Subcutaneous abdominal adipose tissue (tissue), 5 donors: Measurements from ENCODE around the gene C12orf57.

Experiments used
- H3K27ac ChIP-seq: one replicate; pipeline ENCODE4 v1.7.0; 2013; ENCODE audit warnings: low read depth, mild to moderate bottlenecking, inconsistent platforms, low read length, moderate library complexity
- H3K27me3 ChIP-seq, 5 donors: one replicate each; pipeline ENCODE4 v1.7.0; 2013; ENCODE audit warnings: low read length in 5 of 5, inconsistent platforms in 1 of 5; ENCODE audit not compliant: control insufficient read depth in 5 of 5, insufficient read depth in 4 of 5
- H3K36me3 ChIP-seq, 5 donors: one replicate each; pipeline ENCODE4 v1.7.0; 2013; ENCODE audit warnings: low read length in 5 of 5; ENCODE audit not compliant: control insufficient read depth in 5 of 5, insufficient read depth in 5 of 5
- H3K4me1 ChIP-seq, 5 donors: one replicate each; pipeline ENCODE4 v1.7.0; 2013; ENCODE audit warnings: low read length in 5 of 5, mild to moderate bottlenecking in 3 of 5, moderate library complexity in 1 of 5; ENCODE audit not compliant: control insufficient read depth in 5 of 5, insufficient read depth in 5 of 5
- H3K4me3 ChIP-seq, 5 donors: one replicate each; pipeline ENCODE4 v1.7.0; 2013; ENCODE audit warnings: low read length in 5 of 5, low read depth in 1 of 5
- H3K9ac ChIP-seq, 5 donors: one replicate each; pipeline ENCODE4 v1.7.0; 2013; ENCODE audit warnings: low read length in 5 of 5, mild to moderate bottlenecking in 4 of 5, moderate library complexity in 3 of 5
- H3K9me3 ChIP-seq, 5 donors: one replicate each; pipeline ENCODE4 v1.7.0; 2013; ENCODE audit warnings: low read length in 5 of 5; ENCODE audit not compliant: control insufficient read depth in 5 of 5
- donor health status: healthy.
- donor health status: healthy.
- donor health status: healthy.
- donor health status: healthy.
- donor health status: healthy.

The C12orf57 gene

DNA sequence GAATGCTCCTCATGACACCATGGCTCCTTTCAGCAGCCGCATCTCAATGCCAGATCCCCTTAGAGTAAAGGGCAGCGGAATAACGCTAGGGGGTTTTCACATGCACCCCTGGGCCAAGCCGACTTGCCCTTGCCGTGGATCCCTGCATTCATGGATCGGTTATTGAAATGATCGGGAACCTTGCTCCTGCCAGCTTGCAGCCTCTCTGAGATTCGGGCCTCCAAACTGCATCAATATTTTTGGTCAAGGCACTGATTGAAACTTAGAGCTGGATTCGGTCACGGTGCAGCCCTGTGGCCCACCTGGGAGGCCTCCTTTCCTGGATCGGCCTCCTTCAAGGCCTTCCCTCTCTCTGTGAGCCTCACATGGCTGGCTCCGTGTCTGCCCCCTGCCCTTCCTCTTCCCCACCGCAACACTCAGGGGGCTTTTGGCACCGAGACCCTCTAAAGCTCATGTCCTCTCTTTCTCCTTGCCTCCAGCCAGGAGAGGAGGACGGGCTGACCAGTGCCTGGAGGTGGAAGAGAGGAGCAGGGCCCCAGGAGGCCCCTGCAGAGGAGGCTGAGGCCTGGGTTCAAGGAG is 9.1 kb downstream of the C12orf57 start:
- Histone ChIP-seq H3K27me3 (peaks cover 0 to 4% (median 0%) of the 10 kb centered on the region in 5 donors), H3K9ac (peak overlapping the region in 4 of 5 donors; percentile 14 to 76 (median 62)), H3K4me3 (peak overlapping the region; percentile 44 to 67 (median 63)), H3K9me3 (no peaks in the 10 kb centered on the region), H3K36me3 (peaks cover 0 to 7% (median 0%) of the 10 kb centered on the region in 5 donors), H3K27ac (peak overlapping the region; percentile 32), H3K4me1 (peaks cover 2 to 77% (median 33%) of the 10 kb centered on the region in 5 donors)

DNA sequence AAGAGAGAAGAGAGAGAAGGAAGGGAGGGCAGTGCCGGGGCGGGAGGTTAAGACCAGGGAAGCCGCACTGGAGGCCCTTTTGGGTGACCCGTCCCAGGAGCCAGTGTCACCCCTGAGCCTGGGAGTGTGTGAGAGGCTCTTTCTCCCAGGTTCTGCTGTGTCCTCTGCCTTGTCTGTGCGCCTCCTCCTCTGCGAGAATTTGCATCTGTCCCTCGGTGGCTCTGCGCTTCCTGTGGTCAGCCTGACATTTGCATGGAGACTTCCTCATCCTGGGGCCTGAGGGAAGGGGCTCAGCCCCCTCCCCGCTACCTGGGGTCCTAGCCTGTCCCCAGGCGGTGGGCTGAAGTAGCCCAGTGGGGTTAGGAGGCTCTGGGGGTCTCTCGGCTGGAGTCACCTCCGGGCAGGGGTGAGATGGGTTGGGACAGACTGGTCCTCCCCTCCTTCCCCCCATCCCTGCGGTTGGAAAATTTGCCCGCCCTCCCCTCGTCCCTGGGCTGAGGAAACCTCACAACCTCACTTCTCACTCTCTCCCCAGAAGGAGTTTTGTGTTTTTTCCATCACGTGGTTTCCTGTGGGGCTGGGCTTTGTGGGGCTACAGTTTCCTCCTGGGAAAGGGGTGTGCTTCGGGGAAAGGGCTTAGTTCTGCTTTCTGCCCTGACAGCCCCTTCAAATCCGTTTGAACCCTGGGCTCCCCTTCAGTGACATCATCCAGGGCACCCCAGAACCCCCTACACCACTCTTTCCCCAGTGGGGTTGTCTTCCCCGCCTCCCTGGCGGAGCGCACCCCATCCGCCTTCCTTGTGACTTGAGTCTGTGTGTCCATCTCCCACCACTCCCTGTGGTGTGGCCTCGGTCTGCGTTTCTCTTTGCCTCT is 9.9 kb downstream of the C12orf57 start:
- peak overlapping the region; percentile 32 to 66 (median 44) for H3K4me3 ChIP-seq
- peaks cover 2 to 84% (median 40%) of the 10 kb centered on the region in 5 donors for H3K4me1 ChIP-seq
- peak overlapping the region in 4 of 5 donors; percentile 14 to 65 (median 52) for H3K9ac ChIP-seq
- H3K27me3 ChIP-seq: peaks cover 0 to 4% (median 0%) of the 10 kb centered on the region in 5 donors
- H3K9me3 ChIP-seq: no peaks in the 10 kb centered on the region
- H3K27ac ChIP-seq: peak overlapping the region; percentile 32
- H3K36me3 ChIP-seq: peaks cover 0 to 7% (median 0%) of the 10 kb centered on the region in 5 donors

DNA sequence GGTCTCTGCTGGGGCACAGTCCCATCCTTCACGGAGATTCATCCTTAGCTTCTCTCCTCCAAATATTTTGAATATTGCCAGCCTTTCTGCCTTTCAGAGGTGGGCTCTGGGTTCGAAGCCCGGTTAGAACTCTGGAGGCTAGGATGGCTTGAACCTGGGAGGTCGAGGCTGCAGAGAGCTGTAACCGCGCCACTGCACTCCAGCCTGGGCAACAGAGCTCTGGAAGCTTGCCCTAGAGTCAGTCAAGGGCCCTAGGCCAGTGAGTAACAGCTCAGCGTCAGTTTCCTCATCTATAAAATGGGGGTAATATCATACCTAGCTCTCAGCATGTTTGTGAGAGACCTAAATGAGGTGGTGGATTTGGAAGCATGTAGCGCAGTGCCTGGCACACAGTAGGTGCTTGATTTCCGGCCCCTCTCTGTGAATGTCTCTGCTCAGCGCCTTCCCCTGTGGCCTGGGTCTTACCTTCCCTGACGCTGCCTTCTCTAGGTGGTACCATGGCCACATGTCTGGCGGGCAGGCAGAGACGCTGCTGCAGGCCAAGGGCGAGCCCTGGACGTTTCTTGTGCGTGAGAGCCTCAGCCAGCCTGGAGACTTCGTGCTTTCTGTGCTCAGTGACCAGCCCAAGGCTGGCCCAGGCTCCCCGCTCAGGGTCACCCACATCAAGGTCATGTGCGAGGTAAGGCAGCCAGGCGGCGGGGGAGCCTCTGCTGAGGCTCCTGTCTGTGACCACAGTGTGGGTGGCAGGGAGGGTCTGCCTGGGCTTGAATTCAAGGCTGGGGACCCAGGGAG is 10.7 kb downstream of the C12orf57 start:
- Histone ChIP-seq H3K27ac (no peak overlapping the region), H3K4me1 (peaks cover 5 to 88% (median 47%) of the 10 kb centered on the region in 5 donors), H3K9ac (peak overlapping the region in 3 of 5 donors; percentile 17 to 43 (median 39)), H3K36me3 (peaks cover 0 to 7% (median 0%) of the 10 kb centered on the region in 5 donors), H3K4me3 (peak overlapping the region in 4 of 5 donors; percentile 32 to 63 (median 34)), H3K27me3 (peaks cover 0 to 4% (median 0%) of the 10 kb centered on the region in 5 donors), H3K9me3 (no peaks in the 10 kb centered on the region)

DNA sequence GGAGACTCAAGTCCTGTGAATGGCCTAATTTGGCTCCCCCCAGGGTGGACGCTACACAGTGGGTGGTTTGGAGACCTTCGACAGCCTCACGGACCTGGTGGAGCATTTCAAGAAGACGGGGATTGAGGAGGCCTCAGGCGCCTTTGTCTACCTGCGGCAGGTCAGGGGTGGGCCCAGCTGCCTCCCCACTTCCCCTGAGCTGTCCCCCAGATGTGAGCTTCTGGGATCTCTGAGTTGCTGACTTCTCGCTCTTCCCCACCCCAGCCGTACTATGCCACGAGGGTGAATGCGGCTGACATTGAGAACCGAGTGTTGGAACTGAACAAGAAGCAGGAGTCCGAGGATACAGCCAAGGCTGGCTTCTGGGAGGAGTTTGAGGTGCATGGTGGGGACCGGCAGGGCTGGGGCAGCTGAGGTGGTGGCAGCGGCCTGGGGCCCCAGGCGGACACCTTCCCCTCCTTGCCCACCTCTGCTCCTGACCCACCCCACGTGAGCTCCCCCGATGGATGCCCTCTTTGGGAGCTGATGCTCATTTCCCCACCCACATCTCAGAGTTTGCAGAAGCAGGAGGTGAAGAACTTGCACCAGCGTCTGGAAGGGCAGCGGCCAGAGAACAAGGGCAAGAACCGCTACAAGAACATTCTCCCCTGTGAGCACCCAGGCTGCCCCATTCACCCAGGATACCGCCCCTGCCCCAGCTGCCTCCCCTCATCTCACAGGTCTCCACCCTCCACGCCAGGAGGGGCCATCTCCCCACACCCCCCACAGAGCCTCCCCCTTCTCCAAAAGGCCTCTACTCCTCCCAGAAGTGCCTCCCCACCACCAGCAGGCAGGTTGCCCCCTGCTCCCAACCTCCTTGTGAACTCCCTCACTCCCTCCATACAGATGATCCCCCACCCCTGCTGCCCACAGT is 11.5 kb downstream of the C12orf57 start:
- H3K9me3 ChIP-seq: no peaks in the 10 kb centered on the region
- H3K27ac ChIP-seq: no peak overlapping the region
- H3K9ac ChIP-seq: no peak overlapping the region
- H3K36me3 ChIP-seq: peaks cover 0 to 7% (median 0%) of the 10 kb centered on the region in 5 donors
- no peak overlapping the region for H3K4me3 ChIP-seq
- H3K27me3 ChIP-seq: peaks cover 0 to 4% (median 0%) of the 10 kb centered on the region in 5 donors
- peaks cover 5 to 92% (median 54%) of the 10 kb centered on the region in 5 donors for H3K4me1 ChIP-seq

DNA sequence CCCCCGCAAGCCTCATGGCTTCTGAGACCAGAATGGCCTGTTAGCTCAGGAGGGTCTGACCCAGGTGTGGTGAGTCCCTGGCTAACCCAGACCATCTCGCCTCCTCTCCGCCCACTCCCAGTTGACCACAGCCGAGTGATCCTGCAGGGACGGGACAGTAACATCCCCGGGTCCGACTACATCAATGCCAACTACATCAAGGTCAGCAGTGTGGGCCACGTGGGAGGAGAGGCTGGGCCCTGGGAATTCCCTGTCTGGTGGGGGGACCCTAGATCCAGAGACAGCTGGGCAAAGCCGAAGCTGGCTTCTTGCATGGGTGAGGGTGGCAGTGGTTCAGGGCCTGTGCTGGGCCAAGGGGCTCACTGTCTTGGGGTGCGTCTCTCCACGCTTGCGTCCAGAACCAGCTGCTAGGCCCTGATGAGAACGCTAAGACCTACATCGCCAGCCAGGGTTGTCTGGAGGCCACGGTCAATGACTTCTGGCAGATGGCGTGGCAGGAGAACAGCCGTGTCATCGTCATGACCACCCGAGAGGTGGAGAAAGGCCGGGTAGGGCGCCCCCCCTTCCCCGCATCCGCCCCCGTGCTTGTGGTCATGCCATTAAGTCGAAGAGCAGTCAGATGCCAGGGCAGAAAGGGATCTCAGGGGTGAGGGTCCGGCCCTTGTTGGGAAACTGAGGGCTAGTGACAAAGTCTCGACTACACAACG is 12.4 kb downstream of the C12orf57 start:
- Histone ChIP-seq H3K36me3 (peaks cover 0 to 7% (median 0%) of the 10 kb centered on the region in 5 donors), H3K4me1 (peaks cover 3 to 92% (median 62%) of the 10 kb centered on the region in 5 donors), H3K27me3 (peaks cover 0 to 4% (median 0%) of the 10 kb centered on the region in 5 donors), H3K4me3 (no peak overlapping the region), H3K9ac (no peak overlapping the region), H3K27ac (no peak overlapping the region), H3K9me3 (no peaks in the 10 kb centered on the region)

DNA sequence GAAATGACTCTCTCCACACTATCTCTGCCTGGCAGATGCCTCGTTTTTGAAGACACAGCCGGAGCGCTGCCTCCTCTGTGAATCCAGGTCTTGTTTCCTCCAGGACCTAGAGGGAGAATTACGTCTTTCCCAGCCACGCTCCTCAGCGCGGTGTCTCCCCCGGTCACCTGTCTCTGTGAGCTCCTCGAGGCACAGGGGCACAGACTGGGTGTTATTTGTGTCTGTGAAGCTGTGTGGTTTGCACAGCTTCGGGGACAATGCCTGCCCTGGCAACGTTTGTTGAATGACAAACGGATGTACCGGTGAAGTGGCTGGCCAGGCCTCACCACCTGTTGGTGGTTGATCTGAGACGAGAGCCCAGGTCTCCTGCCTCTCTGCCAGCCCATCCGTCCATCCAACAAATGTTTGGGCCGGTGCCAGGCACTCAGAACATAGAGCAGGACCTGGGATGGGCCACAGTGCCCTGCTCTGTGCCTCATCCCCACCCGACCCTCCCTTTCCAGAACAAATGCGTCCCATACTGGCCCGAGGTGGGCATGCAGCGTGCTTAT is 13.4 kb downstream of the C12orf57 start:
- Histone ChIP-seq H3K27me3 (peaks cover 0 to 6% (median 0%) of the 10 kb centered on the region in 5 donors), H3K4me1 (peaks cover 10 to 95% (median 72%) of the 10 kb centered on the region in 5 donors), H3K9ac (no peak overlapping the region), H3K9me3 (no peaks in the 10 kb centered on the region), H3K27ac (no peak overlapping the region), H3K36me3 (peaks cover 0 to 7% (median 0%) of the 10 kb centered on the region in 5 donors), H3K4me3 (no peak overlapping the region)

DNA sequence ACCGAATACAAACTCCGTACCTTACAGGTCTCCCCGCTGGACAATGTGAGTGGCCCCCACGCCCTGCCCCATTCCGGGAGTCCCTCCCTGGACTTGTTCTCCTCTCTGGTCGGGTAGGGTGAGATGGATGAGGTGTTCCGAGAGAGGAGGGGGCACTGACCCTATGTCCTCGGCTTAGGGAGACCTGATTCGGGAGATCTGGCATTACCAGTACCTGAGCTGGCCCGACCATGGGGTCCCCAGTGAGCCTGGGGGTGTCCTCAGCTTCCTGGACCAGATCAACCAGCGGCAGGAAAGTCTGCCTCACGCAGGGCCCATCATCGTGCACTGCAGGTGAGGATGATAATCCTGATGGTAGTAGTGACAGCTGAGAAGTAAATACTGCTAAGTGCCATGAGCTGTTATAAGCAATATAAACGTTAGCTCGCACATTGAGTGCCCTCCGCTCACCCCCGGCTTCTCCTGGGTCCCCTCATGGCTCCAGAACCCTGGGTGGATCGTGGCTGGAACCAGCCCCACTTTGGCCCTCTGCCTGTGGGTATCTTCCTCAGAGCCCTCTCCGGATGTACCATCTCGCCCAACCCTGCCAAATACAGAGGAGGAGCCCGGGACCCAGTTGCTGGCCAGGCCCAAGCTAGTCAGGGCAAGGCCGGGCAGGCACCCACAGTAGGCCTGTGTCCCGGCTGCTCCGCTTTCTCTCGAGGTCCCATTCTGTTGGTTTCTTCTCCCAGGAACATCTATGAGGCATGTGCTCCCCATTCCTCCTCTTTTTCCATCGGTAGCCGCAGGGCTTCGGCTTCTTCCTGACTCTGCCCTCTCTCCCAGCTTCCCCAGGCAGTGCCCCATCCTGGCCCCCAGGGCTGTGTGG is 14.2 kb downstream of the C12orf57 start:
- peak overlapping the region in 2 of 5 donors; percentile 16 to 37 for H3K4me3 ChIP-seq
- H3K9me3 ChIP-seq: no peaks in the 10 kb centered on the region
- H3K27me3 ChIP-seq: peaks cover 0 to 6% (median 0%) of the 10 kb centered on the region in 5 donors
- H3K36me3 ChIP-seq: peaks cover 0 to 7% (median 0%) of the 10 kb centered on the region in 5 donors
- H3K4me1 ChIP-seq: peaks cover 10 to 95% (median 72%) of the 10 kb centered on the region in 5 donors
- H3K27ac ChIP-seq: peak overlapping the region; percentile 67
- H3K9ac ChIP-seq: peak overlapping the region in 3 of 5 donors; percentile 28 to 61 (median 46)

DNA sequence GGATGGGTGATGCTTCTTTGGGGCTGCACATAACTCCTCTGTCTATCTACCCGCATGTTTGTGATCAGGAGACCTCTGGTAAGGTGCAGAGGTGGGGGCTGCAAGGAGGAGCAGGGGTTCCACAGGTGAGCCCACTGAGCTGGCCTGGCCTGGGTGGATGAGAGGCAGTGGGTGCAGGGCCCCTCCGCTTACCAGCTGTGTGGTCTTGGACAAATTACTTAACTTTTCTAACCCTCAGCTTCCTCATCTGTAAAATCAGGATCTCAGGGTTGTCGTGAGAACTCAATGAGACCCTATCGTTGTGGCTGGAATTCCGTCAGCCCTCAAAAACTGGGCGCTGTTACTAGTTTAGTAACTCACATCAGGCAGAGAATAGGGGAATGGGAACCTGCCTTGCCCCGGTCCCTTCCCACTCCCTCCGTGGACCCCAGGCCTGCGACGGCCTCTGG is 14.8 kb downstream of the C12orf57 start:
- H3K9ac ChIP-seq: peak overlapping the region in 4 of 5 donors; percentile 11 to 61 (median 34)
- H3K36me3 ChIP-seq: peaks cover 0 to 7% (median 0%) of the 10 kb centered on the region in 5 donors
- H3K4me3 ChIP-seq: peak overlapping the region in 4 of 5 donors; percentile 5 to 37 (median 16)
- peak overlapping the region; percentile 67 for H3K27ac ChIP-seq
- no peaks in the 10 kb centered on the region for H3K9me3 ChIP-seq
- H3K4me1 ChIP-seq: peaks cover 10 to 89% (median 68%) of the 10 kb centered on the region in 5 donors
- peaks cover 0 to 6% (median 0%) of the 10 kb centered on the region in 5 donors for H3K27me3 ChIP-seq
